K562 (cell line): ENCODE measurements around the gene GOLIM4. TPM values are rescaled to one million over a fixed set of nuclear protein-coding genes. Genes with fewer than 3 reads are reported as not detected.

Source experiments
- ATAC-seq: fragments of 200-7000 bp; cut with Tn5 transposase; 3 replicates; pipeline ENCODE4 v1.9.1; 2020; ENCODE audit warnings: moderate library complexity
- BruUV-seq: library from RNA; stranded (reverse); fragments of 400-500 nt; replicated peaks from 2 replicates; lab custom pipeline; 2021; lab: Mats Ljungman, UMichigan
- CTCF ChIA-PET: fragments of 300-600 bp; formaldehyde crosslinking; extraction: SDS; loops from one replicate; lab custom pipeline; 2021; ENCODE audit warnings: low intra/inter-chr PET ratio; lab: Yijun Ruan, JAX
- POLR2A ChIA-PET: fragments of 300-600, 350-650 bp; sonication (Branson Sonifier 250); formaldehyde crosslinking; extraction: SDS; loops from one replicate; lab custom pipeline; 2021; ENCODE audit warnings: antibody characterized with exemption, inconsistent platforms; lab: Yijun Ruan, JAX
- DNase-seq, 4 experiments: peaks; one replicate each; pipeline versions ENCODE4 v3.0.0 to v3.0.0-alpha.2; 2011 to 2018; ENCODE audit warnings: low spot score in 3 of 4, mixed read lengths in 3 of 4; ENCODE audit errors: extremely low read depth in 1 of 4
- FAIRE-seq: peaks from 2 replicates; lab custom pipeline; 2011; peaks lifted over from hg19 to GRCh38; lab: Jason Lieb, UNC
- H2AFZ ChIP-seq: 2 replicates; pipeline ENCODE4 v1.6.0; 2011; ENCODE audit warnings: low read depth, low read length, control low read depth, inconsistent platforms
- H3K27ac ChIP-seq: fragments of 200-600 bp; 3 replicates; pipeline ENCODE4 v1.8.0; 2011; ENCODE audit warnings: low read depth, mild to moderate bottlenecking, control low read depth, inconsistent platforms, low read length, moderate library complexity, mixed read lengths; ENCODE audit errors: extremely low read depth
- H3K27me3 ChIP-seq, 2 experiments: fragments of 300-600 bp in 1 of 2; 2 replicates in 1 of 2; 3 replicates in 1 of 2; pipeline versions ENCODE4 v1.6.0 to v1.8.0; 2011; ENCODE audit warnings: inconsistent platforms in 2 of 2, low read length in 2 of 2, mild to moderate bottlenecking in 1 of 2, mixed read lengths in 1 of 2, moderate library complexity in 1 of 2; ENCODE audit not compliant: control insufficient read depth in 2 of 2, insufficient read depth in 2 of 2
- H3K36me3 ChIP-seq: fragments of 300-600 bp; 3 replicates; pipeline ENCODE4 v1.8.0; 2011; ENCODE audit warnings: mild to moderate bottlenecking, low read length, inconsistent platforms; ENCODE audit not compliant: control insufficient read depth, insufficient read depth
- H3K4me1 ChIP-seq, 2 experiments: fragments of 200-600 bp in 1 of 2; replicated peaks in 1 of 2; 2 replicates in 1 of 2; 3 replicates in 1 of 2; pipeline versions ENCODE4 v1.5.1 to v1.8.0; 2011; ENCODE audit warnings: inconsistent platforms in 2 of 2, low read length in 2 of 2, mild to moderate bottlenecking in 1 of 2, mixed read lengths in 1 of 2, moderate library complexity in 1 of 2; ENCODE audit not compliant: control insufficient read depth in 2 of 2, insufficient read depth in 2 of 2
- H3K4me2 ChIP-seq: 2 replicates; pipeline ENCODE4 v1.6.1; 2011; ENCODE audit warnings: low read length, control low read depth, inconsistent platforms, mixed read lengths; ENCODE audit not compliant: insufficient read depth
- H3K4me3 ChIP-seq: fragments of 200-600 bp; sonication (generic), shearing (Covaris generic); 2 replicates; pipeline ENCODE4 v1.5.1; 2016; ENCODE audit warnings: control low read depth, inconsistent platforms
- H3K79me2 ChIP-seq: fragments of 200-600 bp; 3 replicates; pipeline ENCODE4 v1.8.0; 2011; ENCODE audit warnings: low read length, inconsistent platforms; ENCODE audit not compliant: control insufficient read depth, insufficient read depth
- H3K9ac ChIP-seq, 2 experiments: 2 replicates each; pipeline versions ENCODE4 v1.6.0 to v1.6.1; 2011; ENCODE audit warnings: low read depth in 2 of 2, low read length in 2 of 2, control low read depth in 1 of 2, inconsistent platforms in 1 of 2, mild to moderate bottlenecking in 1 of 2, mixed read lengths in 1 of 2; ENCODE audit not compliant: insufficient read depth in 1 of 2
- H3K9me1 ChIP-seq: one replicate; pipeline ENCODE4 v1.6.0; 2011; ENCODE audit warnings: inconsistent platforms, mild to moderate bottlenecking, low read length, moderate library complexity; ENCODE audit not compliant: control insufficient read depth, insufficient read depth
- H3K9me3 ChIP-seq: replicated peaks from 2 replicates; pipeline ENCODE4 v1.5.1; 2011; ENCODE audit warnings: low read depth, low read length, inconsistent platforms; ENCODE audit not compliant: control insufficient read depth, insufficient read depth
- H4K20me1 ChIP-seq: replicated peaks from 2 replicates; pipeline ENCODE4 v1.6.1; 2011; ENCODE audit warnings: low read length, inconsistent platforms, mixed read lengths; ENCODE audit not compliant: control insufficient read depth, insufficient read depth
- ARNT ChIP-seq, 2 experiments: fragments of 450-650 bp; IDR thresholded peaks; 2 replicates each; pipeline ENCODE4 v1.6.1; 2016; ENCODE audit warnings: mild to moderate bottlenecking in 1 of 2
- CHD7 ChIP-seq: fragments of 200-600 bp; sonication (generic); IDR thresholded peaks from one replicate; pipeline ENCODE4 v1.6.1; 2012; ENCODE audit warnings: mild to moderate bottlenecking, low read depth, low read length, inconsistent platforms
- WGBS: fragments of 100-300 bp; shearing (Covaris generic); methylation state at CpG from one replicate; pipeline ENCODE4 v1.1.6; 2016; ENCODE audit warnings: low coverage, mixed read lengths; ENCODE audit not compliant: insufficient coverage; ENCODE audit errors: missing lambda C conversion rate; 5-methylcytosine and 5-hydroxymethylcytosine counted together
- in situ Hi-C: fragments of 300-500 bp; cut with MboI; formaldehyde crosslinking; loops from 4 replicates; pipeline ENCODE4 v1.15.0; 2018; ENCODE audit warnings: inconsistent platforms, mixed read lengths
- intact Hi-C: fragments of 100-400 bp; cut with micrococcal nuclease; formaldehyde crosslinking; loops from 2 replicates; pipeline ENCODE4 v1.14.2; 2022
- polyA plus RNA-seq, 8 experiments: library from polyadenylated mRNA; depleted of rRNA in 4 of 8; stranded (reverse) in 5 of 8; unstranded in 3 of 8; fragments of >200 nt; fragmentation: Nextera tagmentation in 2 of 8; fragmentation: Illumina TruSeq in 1 of 8; extraction: Ambion mirVana in 2 of 8; extraction: Trizol in 1 of 8; gene quantifications; 2 replicates each; pipeline versions ENCODE4 v1.2.1 to v1.2.3, GENCODE V29; 2011 to 2014; ENCODE audit warnings: inconsistent platforms in 1 of 8, missing spikeins in 1 of 8
- total RNA-seq, 7 experiments: library from RNA; depleted of rRNA in 6 of 7; stranded (reverse); fragments of >200 nt in 6 of 7; fragmentation: Illumina TruSeq in 2 of 7; extraction: Trizol in 2 of 7; gene quantifications; 2 replicates each; pipeline versions ENCODE4 v1.2.1 to v1.2.3, GENCODE V29; 2011 to 2021; ENCODE audit warnings: low replicate concordance in 1 of 7

GOLIM4 gene
- total and polyA plus RNA-seq, 9 of the 15 experiments (the other 6 are each of a cell fraction or from before 2014, with no cell fraction given), result 9.3 to 39.4 (median 31.0) TPM

GRCh38 chr3:168073842-168074605, 21.7 kb downstream of the GOLIM4 start:
- intact Hi-C loops, result no loop called here
- Histone ChIP-seq H3K4me3 (no peak overlapping the region), H3K79me2 (peaks cover 49% of the 10 kb centered on the region), H3K9ac (peak overlapping the region in 1 of 2 experiments; percentile 29; a peak in 1 of 4 replicates), H3K27me3 (no peaks in the 10 kb centered on the region; a peak in 1 of 5 replicates), H3K9me1 (no peaks in the 10 kb centered on the region), H4K20me1 (no peaks in the 10 kb centered on the region), H3K4me2 (no peak overlapping the region), H2AFZ (0 out of 2 replicates have a peak overlapping the region, but pooled peaks have one; percentile 16), H3K27ac (peak overlapping the region; percentile 27; the same call in 2 of the 3 replicates), H3K36me3 (peaks cover 11% of the 10 kb centered on the region), H3K4me1 (peaks cover 0 to 3% of the 10 kb centered on the region in 2 experiments; a peak in 1 of 5 replicates), H3K9me3 (no peaks in the 10 kb centered on the region; the same call in none of the 2 replicates)
- 57% methylated on average over 4 of the region's 4 CpGs for WGBS
- DNase-seq (no peak), ATAC-seq (peak; percentile 70), FAIRE-seq (no peak)
- BruUV-seq, result no TSS peak
- TF ChIP-seq CHD7 (no peak), ARNT (IDR thresholded peaks at IDR 0.05) (peak in 1 of 2 experiments; percentile 95; a peak in 2 of 4 replicates)
- CTCF ChIA-PET, result no interaction called here
- POLR2A ChIA-PET, result interaction anchor here (1.2 to 1.9 kb wide), 4 partner anchors 8 to 21 kb away, joined by 4 to 9 read pairs (median 6); partner anchors contain the start of gene GOLIM4
- in situ Hi-C loops, result no loop called here
